Neural cell (in vitro differentiated cells): ENCODE measurements around the gene ROBO1. TPM values are rescaled to one million over a fixed set of nuclear protein-coding genes. Genes with fewer than 3 reads are reported as not detected.

Source experiments
- H2AFZ ChIP-seq: fragments of 200-600, 300-800 bp; sonication (generic), shearing (Covaris generic); 2 replicates; pipeline ENCODE4 v1.6.0; 2014; ENCODE audit warnings: low read depth, mild to moderate bottlenecking, antibody characterized with exemption, low read length, moderate library complexity
- H3F3A ChIP-seq: fragments of 200-600 bp; shearing (Covaris generic); 2 replicates; pipeline ENCODE4 v1.6.1; 2016; ENCODE audit warnings: mild to moderate bottlenecking, moderate library complexity, mixed read lengths, antibody characterized with exemption, low read length; ENCODE audit not compliant: insufficient read depth, poor library complexity, severe bottlenecking
- H3K27ac ChIP-seq: fragments of 200-600, 300-800 bp; sonication (generic), shearing (Covaris generic); 2 replicates; pipeline ENCODE4 v1.5.1; 2014; ENCODE audit warnings: mild to moderate bottlenecking, low read length, moderate library complexity
- H3K27me3 ChIP-seq: fragments of 300-800, 200-600 bp; sonication (generic), shearing (Covaris generic); 2 replicates; pipeline ENCODE4 v1.6.0; 2014; ENCODE audit warnings: mild to moderate bottlenecking, low read depth, low read length, moderate library complexity; ENCODE audit not compliant: insufficient read depth
- H3K36me3 ChIP-seq: fragments of 300-800, 200-600 bp; sonication (generic), shearing (Covaris generic); 2 replicates; pipeline ENCODE4 v1.5.1; 2014; ENCODE audit warnings: mild to moderate bottlenecking, antibody characterized with exemption, low read length, moderate library complexity; ENCODE audit not compliant: insufficient read depth
- H3K4me2 ChIP-seq: fragments of 300-800, 200-600 bp; sonication (generic), shearing (Covaris generic); 2 replicates; pipeline ENCODE4 v1.6.0; 2014; ENCODE audit warnings: mild to moderate bottlenecking, low read length
- H3K4me3 ChIP-seq: fragments of 300-800, 200-600 bp; sonication (generic), shearing (Covaris generic); 2 replicates; pipeline ENCODE4 v1.5.1; 2014; ENCODE audit warnings: mild to moderate bottlenecking, low read length, moderate library complexity
- H3K79me2 ChIP-seq: fragments of 200-600 bp; shearing (Covaris generic); replicated peaks from 2 replicates; pipeline ENCODE4 v1.6.0; 2014; ENCODE audit warnings: mild to moderate bottlenecking, low read length, moderate library complexity; ENCODE audit not compliant: insufficient read depth
- H3K9ac ChIP-seq: fragments of 300-800, 200-600 bp; sonication (generic), shearing (Covaris generic); 2 replicates; pipeline ENCODE4 v1.6.1; 2016; ENCODE audit warnings: mild to moderate bottlenecking, low read length, mixed read lengths
- H3K9me2 ChIP-seq: fragments of 200-600 bp; shearing (Covaris generic); 2 replicates; pipeline ENCODE4 v1.6.1; 2016; ENCODE audit warnings: mild to moderate bottlenecking, low read length, mixed read lengths; ENCODE audit not compliant: insufficient read depth
- H3K9me3 ChIP-seq: fragments of 200-600, 300-800 bp; sonication (generic), shearing (Covaris generic); 2 replicates; pipeline ENCODE4 v1.6.1; 2016; ENCODE audit warnings: mild to moderate bottlenecking, mixed run types, low read length, moderate library complexity, mixed read lengths
- H4K20me1 ChIP-seq: fragments of 200-600 bp; shearing (Covaris generic); 2 replicates; pipeline ENCODE4 v1.6.1; 2016; ENCODE audit warnings: mild to moderate bottlenecking, mixed run types; ENCODE audit not compliant: insufficient read depth
- EP300 ChIP-seq: fragments of 450-650 bp; conservative IDR thresholded peaks from 2 replicates; pipeline ENCODE4 v1.6.1; 2014; ENCODE audit warnings: antibody characterized with exemption, mild to moderate bottlenecking, moderate library complexity; ENCODE audit not compliant: poor library complexity, severe bottlenecking
- EZH2 ChIP-seq: fragments of 200-600, 300-800 bp; shearing (Covaris generic), sonication (generic); IDR thresholded peaks from 2 replicates; pipeline ENCODE4 v1.6.1; 2014; ENCODE audit warnings: antibody characterized with exemption, low read length, borderline replicate concordance, mild to moderate bottlenecking; ENCODE audit not compliant: insufficient read depth, poor library complexity, severe bottlenecking
- MXI1 ChIP-seq: fragments of 450-650 bp; conservative IDR thresholded peaks from 2 replicates; pipeline ENCODE4 v1.6.1; 2014; ENCODE audit warnings: antibody characterized with exemption, mild to moderate bottlenecking; ENCODE audit not compliant: poor library complexity, severe bottlenecking
- POLR2AphosphoS5 ChIP-seq: IDR thresholded peaks from 2 replicates; pipeline ENCODE4 v1.6.1; 2012
- RAD21 ChIP-seq: fragments of 450-650 bp; conservative IDR thresholded peaks from 2 replicates; pipeline ENCODE4 v1.6.1; 2014; ENCODE audit warnings: antibody characterized with exemption, mild to moderate bottlenecking, moderate library complexity
- SMC3 ChIP-seq: fragments of 450-650 bp; conservative IDR thresholded peaks from 2 replicates; pipeline ENCODE4 v1.6.1; 2014; ENCODE audit warnings: antibody characterized with exemption, mild to moderate bottlenecking, moderate library complexity; ENCODE audit not compliant: poor library complexity
- TAF1 ChIP-seq: IDR thresholded peaks from 2 replicates; pipeline ENCODE4 v1.6.1; 2012; ENCODE audit warnings: low read depth
- polyA plus RNA-seq: library from polyadenylated mRNA; depleted of rRNA; stranded (reverse); fragments of >200 nt; gene quantifications from 2 replicates; pipeline ENCODE4 v1.2.3, GENCODE V29; 2014
- TF ChIP-seq, protein P1 (sequence below): fragments of 450-650 bp; IDR thresholded peaks from 2 replicates; pipeline ENCODE4 v1.5.1; 2014; ENCODE audit warnings: antibody characterized with exemption, mild to moderate bottlenecking, moderate library complexity; ENCODE audit not compliant: poor library complexity, severe bottlenecking
- TF ChIP-seq, protein P2 (sequence below): IDR thresholded peaks from 2 replicates; pipeline ENCODE4 v1.6.1; 2012; ENCODE audit warnings: borderline replicate concordance

The ROBO1 gene
- polyA plus RNA-seq, 1 donor from 2014 or later: 183 TPM

DNA sequence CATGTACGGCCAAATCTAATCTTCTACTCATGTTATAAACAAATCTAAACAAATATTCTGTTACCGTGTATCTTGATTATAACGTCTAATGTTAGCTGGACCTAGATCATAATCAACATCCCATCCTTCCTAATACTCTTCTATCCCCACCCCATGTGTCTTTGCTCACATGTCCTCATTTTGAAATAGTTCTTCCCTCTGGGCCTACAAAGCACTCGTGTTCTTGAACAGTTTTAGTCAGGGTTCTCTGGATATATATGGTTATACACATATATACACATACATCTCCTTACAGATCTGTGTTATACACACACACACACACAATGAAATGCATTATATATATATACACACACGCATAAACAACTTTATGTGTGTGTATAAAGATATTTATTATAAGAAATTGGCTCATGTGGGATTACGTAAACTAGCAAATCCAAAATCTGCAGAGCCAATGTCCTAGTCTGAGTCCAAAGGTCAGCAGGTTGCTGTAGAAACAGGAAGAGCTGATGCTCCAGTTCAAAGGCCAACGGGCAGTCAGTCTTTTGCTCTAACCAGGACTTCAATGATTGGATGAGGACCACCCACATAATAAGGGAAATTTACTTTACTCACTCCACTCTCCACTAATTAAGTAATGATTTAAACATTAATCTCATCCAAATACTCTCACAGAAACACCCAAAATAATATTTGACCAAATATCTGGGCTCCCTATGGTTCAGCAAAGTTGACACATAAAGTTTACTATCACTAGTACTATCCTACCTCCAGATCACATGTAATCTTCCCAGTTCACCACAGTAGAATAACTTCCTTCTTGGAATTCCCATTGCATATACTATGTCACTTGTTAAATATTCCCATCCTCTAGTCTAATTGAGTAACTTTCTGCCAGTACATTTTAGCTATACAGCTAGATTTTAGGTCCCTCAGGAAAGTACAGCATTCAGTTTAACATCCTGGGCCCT, 450.0 kb downstream of the ROBO1 start:
- H3K27ac ChIP-seq: no peak overlapping the region
- H3F3A ChIP-seq: no peaks in the 10 kb centered on the region
- H3K27me3 ChIP-seq: no peaks in the 10 kb centered on the region
- no peaks in the 10 kb centered on the region for H3K9me2 ChIP-seq
- no peaks in the 10 kb centered on the region for H3K36me3 ChIP-seq
- no peaks in the 10 kb centered on the region for H4K20me1 ChIP-seq
- TF ChIP-seq MXI1: no peak
- TF ChIP-seq EP300: no peak
- TF ChIP-seq POLR2AphosphoS5: no peak
- no peak for TF ChIP-seq SMC3
- no peak for TF ChIP-seq TAF1
- TF ChIP-seq, protein P1, sequence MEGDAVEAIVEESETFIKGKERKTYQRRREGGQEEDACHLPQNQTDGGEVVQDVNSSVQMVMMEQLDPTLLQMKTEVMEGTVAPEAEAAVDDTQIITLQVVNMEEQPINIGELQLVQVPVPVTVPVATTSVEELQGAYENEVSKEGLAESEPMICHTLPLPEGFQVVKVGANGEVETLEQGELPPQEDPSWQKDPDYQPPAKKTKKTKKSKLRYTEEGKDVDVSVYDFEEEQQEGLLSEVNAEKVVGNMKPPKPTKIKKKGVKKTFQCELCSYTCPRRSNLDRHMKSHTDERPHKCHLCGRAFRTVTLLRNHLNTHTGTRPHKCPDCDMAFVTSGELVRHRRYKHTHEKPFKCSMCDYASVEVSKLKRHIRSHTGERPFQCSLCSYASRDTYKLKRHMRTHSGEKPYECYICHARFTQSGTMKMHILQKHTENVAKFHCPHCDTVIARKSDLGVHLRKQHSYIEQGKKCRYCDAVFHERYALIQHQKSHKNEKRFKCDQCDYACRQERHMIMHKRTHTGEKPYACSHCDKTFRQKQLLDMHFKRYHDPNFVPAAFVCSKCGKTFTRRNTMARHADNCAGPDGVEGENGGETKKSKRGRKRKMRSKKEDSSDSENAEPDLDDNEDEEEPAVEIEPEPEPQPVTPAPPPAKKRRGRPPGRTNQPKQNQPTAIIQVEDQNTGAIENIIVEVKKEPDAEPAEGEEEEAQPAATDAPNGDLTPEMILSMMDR: no peak
- no peak for TF ChIP-seq EZH2
- TF ChIP-seq, protein P2, sequence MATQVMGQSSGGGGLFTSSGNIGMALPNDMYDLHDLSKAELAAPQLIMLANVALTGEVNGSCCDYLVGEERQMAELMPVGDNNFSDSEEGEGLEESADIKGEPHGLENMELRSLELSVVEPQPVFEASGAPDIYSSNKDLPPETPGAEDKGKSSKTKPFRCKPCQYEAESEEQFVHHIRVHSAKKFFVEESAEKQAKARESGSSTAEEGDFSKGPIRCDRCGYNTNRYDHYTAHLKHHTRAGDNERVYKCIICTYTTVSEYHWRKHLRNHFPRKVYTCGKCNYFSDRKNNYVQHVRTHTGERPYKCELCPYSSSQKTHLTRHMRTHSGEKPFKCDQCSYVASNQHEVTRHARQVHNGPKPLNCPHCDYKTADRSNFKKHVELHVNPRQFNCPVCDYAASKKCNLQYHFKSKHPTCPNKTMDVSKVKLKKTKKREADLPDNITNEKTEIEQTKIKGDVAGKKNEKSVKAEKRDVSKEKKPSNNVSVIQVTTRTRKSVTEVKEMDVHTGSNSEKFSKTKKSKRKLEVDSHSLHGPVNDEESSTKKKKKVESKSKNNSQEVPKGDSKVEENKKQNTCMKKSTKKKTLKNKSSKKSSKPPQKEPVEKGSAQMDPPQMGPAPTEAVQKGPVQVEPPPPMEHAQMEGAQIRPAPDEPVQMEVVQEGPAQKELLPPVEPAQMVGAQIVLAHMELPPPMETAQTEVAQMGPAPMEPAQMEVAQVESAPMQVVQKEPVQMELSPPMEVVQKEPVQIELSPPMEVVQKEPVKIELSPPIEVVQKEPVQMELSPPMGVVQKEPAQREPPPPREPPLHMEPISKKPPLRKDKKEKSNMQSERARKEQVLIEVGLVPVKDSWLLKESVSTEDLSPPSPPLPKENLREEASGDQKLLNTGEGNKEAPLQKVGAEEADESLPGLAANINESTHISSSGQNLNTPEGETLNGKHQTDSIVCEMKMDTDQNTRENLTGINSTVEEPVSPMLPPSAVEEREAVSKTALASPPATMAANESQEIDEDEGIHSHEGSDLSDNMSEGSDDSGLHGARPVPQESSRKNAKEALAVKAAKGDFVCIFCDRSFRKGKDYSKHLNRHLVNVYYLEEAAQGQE: no peak
- TF ChIP-seq RAD21: no peak
- H2AFZ ChIP-seq: no peak overlapping the region
- H3K4me2 ChIP-seq: no peak overlapping the region
- no peaks in the 10 kb centered on the region for H3K9me3 ChIP-seq
- H3K9ac ChIP-seq: no peak overlapping the region
- H3K4me3 ChIP-seq: no peak overlapping the region
- H3K79me2 ChIP-seq: no peaks in the 10 kb centered on the region

DNA sequence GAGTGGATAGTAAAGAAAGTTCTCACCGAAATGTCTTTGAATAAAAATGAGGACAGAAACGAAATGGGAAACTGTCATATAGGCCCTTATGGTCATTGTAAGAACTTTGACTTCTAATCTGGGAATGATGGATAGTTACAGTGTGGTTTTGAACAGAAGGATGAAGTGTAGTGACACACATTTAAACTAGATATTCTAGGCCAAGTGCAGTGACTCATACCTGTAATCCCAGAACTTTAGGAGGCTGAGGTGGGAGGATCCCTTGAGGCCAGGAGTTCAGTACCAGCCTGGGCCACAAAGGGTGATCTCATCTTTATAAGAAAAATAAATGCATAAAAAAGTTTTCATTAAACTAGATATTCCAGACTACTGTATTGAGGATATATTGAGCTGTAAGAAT, 452.8 kb downstream of the ROBO1 start:
- H2AFZ ChIP-seq: no peak overlapping the region
- H3K36me3 ChIP-seq: no peaks in the 10 kb centered on the region
- no peak overlapping the region for H3K27ac ChIP-seq
- H3K4me3 ChIP-seq: no peak overlapping the region
- H3K9me3 ChIP-seq: no peaks in the 10 kb centered on the region
- no peak overlapping the region for H3K9ac ChIP-seq
- no peaks in the 10 kb centered on the region for H4K20me1 ChIP-seq
- H3K4me2 ChIP-seq: no peak overlapping the region
- no peaks in the 10 kb centered on the region for H3K79me2 ChIP-seq
- no peaks in the 10 kb centered on the region for H3F3A ChIP-seq
- H3K9me2 ChIP-seq: no peaks in the 10 kb centered on the region
- no peaks in the 10 kb centered on the region for H3K27me3 ChIP-seq
- TF ChIP-seq, protein P1: no peak
- TF ChIP-seq EP300 (no peak), MXI1 (no peak), RAD21 (no peak), POLR2AphosphoS5 (no peak), SMC3 (no peak), TAF1 (no peak), EZH2 (no peak)
- TF ChIP-seq, protein P2: no peak
